Myocyte (in vitro differentiated cells): ENCODE data around the gene NAV3. TPM values are rescaled to one million over a fixed set of nuclear protein-coding genes. Genes with fewer than 3 reads are reported as not detected.
A peak's percentile ranks its signal among the peaks of the same experiment; 100 is the strongest.
"Not testable (repeated sequence)": the region's sequence is repeated elsewhere in the genome, so short reads cannot be mapped to it uniquely, and the experiment has no call there.

ENCODE experiments used
- DNase-seq: peaks from one replicate; pipeline ENCODE4 v3.0.0-alpha.2; 2012; ENCODE audit warnings: low read depth
- total RNA-seq: library from RNA; depleted of rRNA; stranded (reverse); fragments of >200 nt; gene quantifications from 2 replicates; pipeline ENCODE4 v1.2.3, GENCODE V29; 2014

NAV3 gene
- total RNA-seq, 1 donor from 2014 or later, result 70.5 TPM

DNA sequence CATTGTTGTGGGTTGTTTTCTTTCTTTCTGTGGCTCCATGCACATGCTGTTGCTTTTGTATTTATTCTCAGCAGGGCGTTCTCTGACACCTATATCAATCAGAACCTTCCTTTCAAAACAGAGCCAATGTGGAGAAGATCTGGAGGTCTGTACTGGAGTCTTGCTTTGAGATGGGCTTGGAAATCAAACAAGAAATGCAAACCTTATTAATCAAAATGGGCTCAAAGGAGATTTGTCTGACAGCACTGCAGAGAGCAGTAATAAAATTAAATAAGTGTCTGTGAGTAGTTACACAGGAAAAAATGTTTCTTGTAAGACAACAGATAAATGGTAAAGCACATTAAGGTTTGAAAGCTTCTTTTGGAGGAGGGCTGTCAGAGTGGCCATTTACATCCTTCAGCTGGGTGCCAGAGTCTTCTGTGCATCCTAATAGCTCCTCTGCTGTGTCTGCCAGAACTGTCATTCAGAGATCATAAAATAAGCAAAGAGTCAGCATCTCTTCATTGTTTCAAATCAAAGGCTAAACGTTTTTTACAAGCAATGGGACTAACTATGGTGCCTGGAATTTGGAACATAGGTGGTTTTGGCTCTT lies 414.3 kb downstream of the NAV3 start:
- no peak for DNase-seq

DNA sequence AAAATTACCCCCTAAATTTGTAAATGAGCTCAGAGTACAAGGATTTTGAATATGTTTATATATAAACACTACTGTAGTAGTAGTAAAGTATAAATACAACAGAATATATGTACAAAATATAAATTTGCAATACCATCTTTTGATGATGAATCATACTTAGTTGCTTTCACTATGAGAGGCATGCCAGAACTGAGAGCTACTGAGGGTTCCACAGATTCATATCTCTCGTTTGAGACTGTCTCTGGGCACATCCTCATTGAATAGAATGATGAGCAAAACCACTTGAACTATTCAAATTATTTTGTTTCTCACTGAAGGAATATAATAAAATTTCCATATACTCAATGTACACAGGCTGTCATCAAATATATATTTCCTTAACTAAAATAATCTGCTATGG lies 417.6 kb downstream of the NAV3 start:
- DNase-seq, result no peak

DNA sequence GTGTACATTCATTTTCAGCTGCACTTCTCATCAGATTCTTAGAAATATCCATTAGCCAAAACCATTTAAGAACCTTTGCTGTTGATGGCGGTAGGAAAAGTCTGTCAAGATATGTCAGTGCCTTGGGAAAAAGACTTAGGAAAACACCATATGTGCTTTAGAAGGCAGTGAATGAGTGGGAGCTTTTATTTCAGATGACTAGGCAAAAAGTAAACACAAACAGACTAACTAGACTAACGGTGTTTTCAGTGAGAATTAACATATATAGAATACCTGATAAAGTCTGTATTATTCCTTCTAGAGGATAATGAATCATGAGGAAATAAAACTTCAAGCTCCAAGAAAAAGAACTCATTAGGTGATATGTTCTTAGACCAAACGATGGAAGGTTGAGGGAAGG lies 418.9 kb downstream of the NAV3 start:
- no peak for DNase-seq

DNA sequence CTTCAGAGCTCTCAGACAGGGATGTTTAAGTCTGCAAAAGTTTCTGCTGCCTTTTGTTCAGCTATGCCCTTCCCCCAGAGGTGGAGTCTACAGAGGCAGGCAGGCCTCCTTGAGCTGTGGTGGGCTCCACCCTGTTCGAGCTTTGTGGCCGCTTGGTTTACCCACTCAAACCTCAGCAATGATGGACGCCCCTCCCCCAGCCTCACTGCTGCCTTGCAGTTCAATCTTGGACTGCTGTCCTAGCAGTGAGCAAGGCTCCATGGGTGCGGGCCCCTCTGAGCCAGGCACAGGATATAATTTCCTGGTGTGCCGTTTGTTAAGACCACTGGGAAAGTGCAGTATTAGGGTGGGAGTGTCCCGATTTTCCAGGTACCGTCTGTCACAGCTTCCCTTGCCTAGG lies 427.0 kb downstream of the NAV3 start:
- not testable (repeated sequence) for DNase-seq

DNA sequence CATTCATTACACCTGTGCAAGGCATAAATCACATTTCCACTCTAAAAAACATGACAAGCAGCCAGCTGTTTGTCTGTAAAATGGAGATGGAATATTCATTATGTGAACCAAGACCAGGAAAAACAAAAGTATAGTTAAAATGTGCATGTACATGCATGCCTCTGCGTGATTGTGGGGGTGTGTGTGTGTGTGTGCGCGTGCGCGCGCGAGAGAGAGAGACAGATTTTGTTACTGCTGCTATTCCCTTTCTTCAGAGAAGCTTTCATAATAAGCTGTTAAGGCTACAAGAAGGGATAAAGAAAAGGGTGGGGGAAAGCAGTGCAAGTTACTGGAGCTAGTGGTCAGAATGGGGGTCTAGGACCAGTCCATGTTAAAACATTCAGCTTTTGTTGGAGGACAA lies 430.3 kb downstream of the NAV3 start:
- DNase-seq, result peak; percentile 3

DNA sequence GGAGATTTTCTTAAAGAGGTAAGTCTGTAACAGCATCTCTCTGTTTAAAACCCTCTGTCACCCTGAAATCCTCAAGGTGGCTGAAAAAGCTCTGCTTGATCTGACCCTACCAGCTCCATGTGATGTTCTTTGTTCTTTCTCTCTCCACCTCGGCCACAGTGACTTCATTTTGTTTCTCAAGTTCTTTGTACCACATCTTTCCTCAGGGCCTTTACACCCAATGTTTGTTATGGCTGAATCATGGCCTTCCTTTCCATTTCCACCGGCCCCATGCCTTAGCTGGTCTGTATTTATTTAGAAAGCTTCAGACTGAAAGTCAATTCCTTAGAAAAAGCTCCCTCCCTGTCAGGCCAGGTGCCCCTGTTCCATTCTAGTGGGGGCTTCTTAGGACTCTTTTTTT lies 431.2 kb downstream of the NAV3 start:
- no peak for DNase-seq
